GM12878 (cell line): Measurements from ENCODE around the gene CCNJL. TPM values are rescaled to one million over a fixed set of nuclear protein-coding genes. Genes with fewer than 3 reads are reported as not detected.

Experiments used
- polyA plus RNA-seq, 11 experiments: library from polyadenylated mRNA; depleted of rRNA in 4 of 11; unstranded in 6 of 11; stranded (reverse) in 5 of 11; fragments of >200 nt; fragmentation: Nextera tagmentation in 4 of 11; fragmentation: Illumina TruSeq in 1 of 11; extraction: Ambion mirVana in 4 of 11; extraction: Trizol in 1 of 11; gene quantifications; 1 replicate in 1 of 11; 2 replicates in 10 of 11; pipeline versions ENCODE4 v1.2.1 to v1.2.3, GENCODE V29; 2011 to 2016; ENCODE audit warnings: inconsistent platforms in 2 of 11, missing spikeins in 2 of 11, low read depth in 1 of 11
- small RNA-seq: library from RNA; depleted of rRNA; stranded (forward); fragments of <200 nt; gene quantifications from one replicate; pipeline ENCODE3, GENCODE V24; 2014
- total RNA-seq, 4 experiments: library from RNA; depleted of rRNA in 3 of 4; stranded (reverse); fragments of >200 nt in 3 of 4; fragmentation: Illumina TruSeq in 1 of 4; extraction: Trizol in 1 of 4; gene quantifications; 2 replicates each; pipeline versions ENCODE4 v1.2.1 to v1.2.3, GENCODE V29; 2013 to 2021

CCNJL gene
- total and polyA plus RNA-seq, 10 of the 15 experiments (the other 5 are each of a cell fraction or from before 2014, with no cell fraction given) = 0.09 to 0.20 (median 0.10) TPM; not detected in 7

Small RNA genes within 50 kb of the gene (small RNA-seq; reads per million reads assigned to genes)
- gene AC112191.3 = not detected

Other genes starting within 250 kb of the CCNJL start
- 19.5 and 21.0 TPM in 2 replicates for gene PWWP2A, start 193.1 kb downstream of the CCNJL start, total RNA-seq (2014; rRNA removed)
- gene PWWP2A, start 193.1 kb downstream of the CCNJL start, total RNA-seq (2014; rRNA removed; fragmentation: Illumina TruSeq; extraction: Trizol) = 20.2 and 20.7 TPM in 2 replicates
- gene PWWP2A, start 193.1 kb downstream of the CCNJL start, total RNA-seq (2021) = 23.9 and 26.1 TPM in 2 replicates
- gene PWWP2A, start 193.1 kb downstream of the CCNJL start, polyA plus RNA-seq (2011; rRNA removed) = 18.3 and 18.4 TPM in 2 replicates
- 24.9 and 31.3 TPM in 2 replicates for gene PWWP2A, start 193.1 kb downstream of the CCNJL start, polyA plus RNA-seq (2014; fragmentation: Illumina TruSeq; extraction: Trizol)
- 1 to 10 TPM; 5.7 to 6.9 TPM for gene PWWP2A, start 193.1 kb downstream of the CCNJL start, polyA plus RNA-seq (2014; fragmentation: Nextera tagmentation; extraction: Ambion mirVana)
- 15.6 and 16.8 TPM in 2 replicates for gene PWWP2A, start 193.1 kb downstream of the CCNJL start, polyA plus RNA-seq (2014; rRNA removed)
- gene PWWP2A, start 193.1 kb downstream of the CCNJL start, polyA plus RNA-seq (2016; fragmentation: Nextera tagmentation; extraction: Ambion mirVana) = 10 to 100 TPM; 16.0 to 17.1 TPM
- 1.3 and 1.9 TPM in 2 replicates for gene FABP6, start 83.1 kb downstream of the CCNJL start, total RNA-seq (2014; rRNA removed)
- gene FABP6, start 83.1 kb downstream of the CCNJL start, total RNA-seq (2014; rRNA removed; fragmentation: Illumina TruSeq; extraction: Trizol) = 1.2 and 3.0 TPM in 2 replicates
- gene FABP6, start 83.1 kb downstream of the CCNJL start, total RNA-seq (2021) = 1.9 and 2.3 TPM in 2 replicates
- gene FABP6, start 83.1 kb downstream of the CCNJL start, polyA plus RNA-seq (2011; rRNA removed) = 4.7 and 8.1 TPM in 2 replicates
- 1.00 and 1.2 TPM in 2 replicates for gene FABP6, start 83.1 kb downstream of the CCNJL start, polyA plus RNA-seq (2014; fragmentation: Illumina TruSeq; extraction: Trizol)
- 1 to 10 TPM; 3.0 to 3.5 TPM for gene FABP6, start 83.1 kb downstream of the CCNJL start, polyA plus RNA-seq (2014; fragmentation: Nextera tagmentation; extraction: Ambion mirVana)
- 1.2 and 3.2 TPM in 2 replicates for gene FABP6, start 83.1 kb downstream of the CCNJL start, polyA plus RNA-seq (2014; rRNA removed)
- gene FABP6, start 83.1 kb downstream of the CCNJL start, polyA plus RNA-seq (2016; fragmentation: Nextera tagmentation; extraction: Ambion mirVana) = 1 to 10 TPM in 1 of 2 experiments, under 1 TPM in 1; 0.66 to 1.1 TPM
- not detected in 2 replicates for gene C1QTNF2, start 58.1 kb upstream of the CCNJL start, total RNA-seq (2014; rRNA removed)
- gene C1QTNF2, start 58.1 kb upstream of the CCNJL start, total RNA-seq (2014; rRNA removed; fragmentation: Illumina TruSeq; extraction: Trizol) = not detected in 2 replicates
- gene C1QTNF2, start 58.1 kb upstream of the CCNJL start, total RNA-seq (2021) = not detected in 2 replicates
- not detected in 2 replicates for gene C1QTNF2, start 58.1 kb upstream of the CCNJL start, polyA plus RNA-seq (2011; rRNA removed)
- gene C1QTNF2, start 58.1 kb upstream of the CCNJL start, polyA plus RNA-seq (2014; fragmentation: Illumina TruSeq; extraction: Trizol) = not detected in 2 replicates
- not detected for gene C1QTNF2, start 58.1 kb upstream of the CCNJL start, polyA plus RNA-seq (2014; fragmentation: Nextera tagmentation; extraction: Ambion mirVana)
- 0.09 TPM in 1 of 2 replicates, not detected in the other for gene C1QTNF2, start 58.1 kb upstream of the CCNJL start, polyA plus RNA-seq (2014; rRNA removed)
- gene C1QTNF2, start 58.1 kb upstream of the CCNJL start, polyA plus RNA-seq (2016; fragmentation: Nextera tagmentation; extraction: Ambion mirVana) = not detected
- 2.0 and 2.5 TPM in 2 replicates for gene FAM200C, start 87.5 kb upstream of the CCNJL start, total RNA-seq (2014; rRNA removed)
- 2.5 and 2.6 TPM in 2 replicates for gene FAM200C, start 87.5 kb upstream of the CCNJL start, total RNA-seq (2014; rRNA removed; fragmentation: Illumina TruSeq; extraction: Trizol)
- gene FAM200C, start 87.5 kb upstream of the CCNJL start, total RNA-seq (2021) = 2.0 and 2.4 TPM in 2 replicates
- 2.9 and 4.7 TPM in 2 replicates for gene FAM200C, start 87.5 kb upstream of the CCNJL start, polyA plus RNA-seq (2011; rRNA removed)
- gene FAM200C, start 87.5 kb upstream of the CCNJL start, polyA plus RNA-seq (2014; fragmentation: Illumina TruSeq; extraction: Trizol) = 1.3 and 2.0 TPM in 2 replicates
- gene FAM200C, start 87.5 kb upstream of the CCNJL start, polyA plus RNA-seq (2014; fragmentation: Nextera tagmentation; extraction: Ambion mirVana) = 1 to 10 TPM; 1.0 to 1.2 TPM
- gene FAM200C, start 87.5 kb upstream of the CCNJL start, polyA plus RNA-seq (2014; rRNA removed) = 1.6 and 1.8 TPM in 2 replicates
- gene FAM200C, start 87.5 kb upstream of the CCNJL start, polyA plus RNA-seq (2016; fragmentation: Nextera tagmentation; extraction: Ambion mirVana) = 1 to 10 TPM; 4.7 to 5.4 TPM
- 32.9 and 36.2 TPM in 2 replicates for gene SLU7, start 106.5 kb upstream of the CCNJL start, total RNA-seq (2014; rRNA removed)
- 51.9 and 56.0 TPM in 2 replicates for gene SLU7, start 106.5 kb upstream of the CCNJL start, total RNA-seq (2014; rRNA removed; fragmentation: Illumina TruSeq; extraction: Trizol)
- 35.2 and 38.6 TPM in 2 replicates for gene SLU7, start 106.5 kb upstream of the CCNJL start, total RNA-seq (2021)
- 52.8 and 77.4 TPM in 2 replicates for gene SLU7, start 106.5 kb upstream of the CCNJL start, polyA plus RNA-seq (2011; rRNA removed)
- gene SLU7, start 106.5 kb upstream of the CCNJL start, polyA plus RNA-seq (2014; fragmentation: Illumina TruSeq; extraction: Trizol) = 55.2 and 57.7 TPM in 2 replicates
- gene SLU7, start 106.5 kb upstream of the CCNJL start, polyA plus RNA-seq (2014; fragmentation: Nextera tagmentation; extraction: Ambion mirVana) = 10 to 100 TPM; 40.9 to 41.2 TPM
- 32.7 and 35.9 TPM in 2 replicates for gene SLU7, start 106.5 kb upstream of the CCNJL start, polyA plus RNA-seq (2014; rRNA removed)
- 10 to 100 TPM; 53.4 to 54.0 TPM for gene SLU7, start 106.5 kb upstream of the CCNJL start, polyA plus RNA-seq (2016; fragmentation: Nextera tagmentation; extraction: Ambion mirVana)
- gene PTTG1, start 109.3 kb upstream of the CCNJL start, total RNA-seq (2014; rRNA removed) = 234 and 273 TPM in 2 replicates
- gene PTTG1, start 109.3 kb upstream of the CCNJL start, total RNA-seq (2014; rRNA removed; fragmentation: Illumina TruSeq; extraction: Trizol) = 301 TPM in 2 replicates
- gene PTTG1, start 109.3 kb upstream of the CCNJL start, total RNA-seq (2021) = 154 and 168 TPM in 2 replicates
- 322 and 441 TPM in 2 replicates for gene PTTG1, start 109.3 kb upstream of the CCNJL start, polyA plus RNA-seq (2011; rRNA removed)
- 609 and 993 TPM in 2 replicates for gene PTTG1, start 109.3 kb upstream of the CCNJL start, polyA plus RNA-seq (2014; fragmentation: Illumina TruSeq; extraction: Trizol)
- gene PTTG1, start 109.3 kb upstream of the CCNJL start, polyA plus RNA-seq (2014; fragmentation: Nextera tagmentation; extraction: Ambion mirVana) = 1,000 to 10,000 TPM in 1 of 2 experiments, 100 to 1,000 TPM in 1; 946 to 1,033 TPM
- gene PTTG1, start 109.3 kb upstream of the CCNJL start, polyA plus RNA-seq (2014; rRNA removed) = 230 and 381 TPM in 2 replicates
- 100 to 1,000 TPM; 372 to 407 TPM for gene PTTG1, start 109.3 kb upstream of the CCNJL start, polyA plus RNA-seq (2016; fragmentation: Nextera tagmentation; extraction: Ambion mirVana)